LHCN-M2 (cell line): ENCODE results near the gene UBE2F. TPM values are rescaled to one million over a fixed set of nuclear protein-coding genes. Genes with fewer than 3 reads are reported as not detected.
A peak's percentile ranks its signal among the peaks of the same experiment; 100 is the strongest.
"Not testable (repeated sequence)": the region's sequence is repeated elsewhere in the genome, so short reads cannot be mapped to it uniquely, and the experiment has no call there.

Experiments used
- DNase-seq: peaks from one replicate; pipeline ENCODE4 v3.0.0-alpha.2; 2012; ENCODE audit warnings: low read depth
- total RNA-seq: library from RNA; depleted of rRNA; stranded (reverse); fragments of >200 nt; gene quantifications from 2 replicates; pipeline ENCODE4 v1.2.3, GENCODE V29; 2014

Gene UBE2F
- total RNA-seq, 1 experiment from 2014 or later, result 62.2 TPM

GRCh38 chr2:237979331-237979730 lies 12.5 kb downstream of the UBE2F start:
- DNase-seq, result no peak

DNA sequence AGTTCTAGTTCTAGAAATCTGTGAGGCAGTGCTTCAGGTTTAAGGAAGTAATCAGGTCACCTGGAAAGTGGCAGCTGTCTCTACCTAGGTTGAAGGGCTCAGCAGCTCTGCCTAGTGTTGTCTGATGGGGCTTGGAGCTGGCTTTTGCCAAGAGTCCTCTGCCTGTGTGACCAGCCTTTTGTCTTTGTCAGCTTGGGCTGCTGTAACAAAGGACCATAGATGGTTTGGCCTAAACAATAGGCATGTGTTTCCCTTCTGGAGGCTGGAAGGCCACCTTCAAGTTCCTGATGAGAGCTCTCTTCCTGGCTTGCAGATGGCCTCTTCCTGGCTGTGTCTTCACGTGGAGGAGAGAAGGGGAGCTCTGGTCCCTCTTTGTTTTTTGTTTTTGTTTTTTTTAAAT lies 13.3 kb downstream of the UBE2F start:
- no peak for DNase-seq

GRCh38 chr2:237980751-237981150 lies 13.9 kb downstream of the UBE2F start:
- no peak for DNase-seq

DNA sequence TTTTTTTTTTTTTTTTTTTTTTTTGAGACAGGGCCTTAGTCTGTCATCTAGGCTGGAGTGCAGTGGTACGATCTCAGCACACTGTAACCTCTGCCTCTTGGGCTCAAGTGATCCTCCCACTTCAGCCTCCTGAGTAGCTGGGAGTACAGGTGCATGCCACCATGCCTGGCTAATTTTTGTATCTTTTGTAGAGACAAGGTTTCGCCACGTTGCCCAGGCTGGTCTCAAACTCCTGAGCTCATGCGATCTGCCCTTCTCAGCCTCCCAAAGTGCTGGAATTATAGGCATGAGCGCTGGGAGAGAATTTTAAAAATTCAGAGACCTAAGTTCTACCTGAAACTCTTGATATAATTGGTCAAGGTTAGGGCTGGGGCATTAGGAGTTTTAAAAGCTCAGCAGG lies 14.8 kb downstream of the UBE2F start:
- DNase-seq, result not testable (repeated sequence)

DNA sequence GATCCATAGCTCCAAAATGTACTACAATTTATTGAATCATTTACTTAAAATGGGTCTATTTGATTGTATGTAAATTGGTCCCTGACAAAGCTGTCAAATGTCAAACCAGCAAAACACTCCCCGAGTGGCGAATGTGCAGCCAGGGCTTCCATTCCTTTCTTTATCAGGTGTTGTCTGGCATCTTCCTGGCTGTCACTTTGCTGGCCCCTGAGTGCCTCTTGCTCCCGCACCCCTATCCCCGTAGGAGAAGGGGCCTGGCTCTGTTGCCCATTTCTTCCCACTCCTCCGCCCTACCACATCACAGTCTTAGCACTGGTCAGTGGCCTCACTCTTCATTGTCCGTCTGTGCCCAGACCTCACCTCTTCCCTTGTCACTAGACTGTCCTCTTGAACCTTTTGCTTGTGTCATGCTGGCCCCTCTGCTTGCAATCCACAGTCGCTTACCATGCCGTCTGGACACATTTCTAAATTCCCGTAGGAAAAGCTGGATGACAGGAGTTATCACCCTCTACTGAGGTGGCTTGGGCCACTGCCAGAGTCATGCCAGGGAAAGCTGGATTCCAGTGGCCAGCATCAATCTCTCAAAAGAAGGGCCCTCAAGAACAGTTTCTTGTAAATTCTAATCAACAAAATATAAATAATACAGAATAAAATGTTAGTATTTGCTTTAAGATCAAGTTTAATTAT lies 15.4 kb downstream of the UBE2F start:
- DNase-seq, result no peak

GRCh38 chr2:237983922-237984321 lies 17.1 kb downstream of the UBE2F start:
- DNase-seq, result no peak

DNA sequence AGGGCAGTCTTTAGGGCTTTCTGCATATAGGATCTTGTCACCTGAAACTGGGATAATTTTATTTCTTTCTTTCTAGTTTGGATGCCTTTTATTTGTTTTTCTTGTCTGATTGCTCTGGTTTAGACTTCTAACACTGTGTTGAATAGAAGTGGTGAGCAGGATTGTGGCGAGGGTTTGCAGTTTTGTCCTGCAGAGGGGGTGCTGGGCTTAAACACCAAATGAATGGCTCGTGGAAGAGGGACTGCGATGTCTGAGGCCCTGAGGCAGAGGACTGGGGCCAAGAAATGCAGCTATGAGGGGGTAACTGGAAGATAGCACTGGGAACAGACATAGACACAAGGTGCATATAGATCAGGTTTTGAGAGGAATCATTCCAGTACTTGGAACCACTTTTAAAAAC lies 20.5 kb downstream of the UBE2F start:
- no peak for DNase-seq

GRCh38 chr2:237993701-237994100 lies 26.9 kb downstream of the UBE2F start:
- no peak for DNase-seq

DNA sequence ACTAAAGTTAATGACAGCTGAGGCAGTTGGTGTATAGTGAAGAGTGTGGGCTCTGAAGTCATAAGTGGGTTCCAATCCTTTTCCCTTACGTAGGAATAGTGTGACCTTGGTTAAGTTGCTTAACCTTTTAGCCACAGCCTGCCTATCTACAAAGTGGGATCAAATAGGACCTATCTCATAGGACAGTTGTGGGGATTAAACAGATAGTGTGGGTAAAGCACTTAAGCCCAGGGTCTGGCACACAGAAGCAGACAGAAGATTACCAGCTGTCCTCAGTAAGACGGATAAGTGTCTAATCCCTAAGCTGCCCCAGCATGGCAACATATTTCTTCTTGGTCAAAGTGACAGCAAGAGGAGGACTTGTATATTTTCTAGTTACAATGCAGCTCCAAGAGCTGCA lies 28.2 kb downstream of the UBE2F start:
- DNase-seq, result peak; percentile 17

- DNase-seq, result peak; percentile 25
Measured at GRCh38 chr2:237996021-237996593, 29.3 kb downstream of the UBE2F start.

DNA sequence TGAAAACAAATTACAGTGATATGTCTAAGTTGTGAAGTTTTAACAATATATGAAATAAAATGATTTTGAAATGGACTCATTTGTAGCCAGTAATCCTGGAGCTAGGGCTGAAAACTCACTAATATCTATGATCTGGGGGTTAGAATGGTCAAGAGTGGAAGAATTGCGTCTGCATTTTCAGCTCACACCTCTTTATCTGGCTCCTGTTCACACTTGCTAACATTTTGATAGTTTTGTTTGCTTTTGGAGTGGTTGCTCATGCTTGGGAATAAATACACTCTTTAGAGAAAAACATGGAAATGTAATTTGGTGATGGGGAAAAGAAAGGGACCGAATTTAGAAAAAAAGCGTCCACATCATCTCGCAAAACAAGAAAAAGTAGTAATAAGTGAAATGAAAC lies 30.7 kb downstream of the UBE2F start:
- DNase-seq, result no peak

DNA sequence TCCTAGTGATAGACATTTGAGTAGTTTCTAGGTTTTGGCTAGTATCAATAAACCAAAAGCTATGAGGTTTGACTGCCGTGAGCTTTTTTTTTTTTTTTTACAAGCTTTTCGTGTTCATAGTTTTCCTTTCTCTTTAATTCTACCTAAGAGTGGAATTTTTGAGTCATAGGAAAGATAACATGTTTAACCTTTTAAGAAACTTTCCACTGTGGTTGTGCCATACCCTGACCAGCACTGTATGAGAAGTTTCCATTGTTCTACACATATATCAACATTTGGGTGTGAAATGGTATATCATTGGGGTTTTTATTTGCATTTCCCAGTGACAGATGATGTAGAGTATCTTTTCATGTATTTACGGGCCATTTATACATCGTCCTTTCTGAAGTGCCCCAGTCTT lies 31.7 kb downstream of the UBE2F start:
- DNase-seq, result peak; percentile 4

DNA sequence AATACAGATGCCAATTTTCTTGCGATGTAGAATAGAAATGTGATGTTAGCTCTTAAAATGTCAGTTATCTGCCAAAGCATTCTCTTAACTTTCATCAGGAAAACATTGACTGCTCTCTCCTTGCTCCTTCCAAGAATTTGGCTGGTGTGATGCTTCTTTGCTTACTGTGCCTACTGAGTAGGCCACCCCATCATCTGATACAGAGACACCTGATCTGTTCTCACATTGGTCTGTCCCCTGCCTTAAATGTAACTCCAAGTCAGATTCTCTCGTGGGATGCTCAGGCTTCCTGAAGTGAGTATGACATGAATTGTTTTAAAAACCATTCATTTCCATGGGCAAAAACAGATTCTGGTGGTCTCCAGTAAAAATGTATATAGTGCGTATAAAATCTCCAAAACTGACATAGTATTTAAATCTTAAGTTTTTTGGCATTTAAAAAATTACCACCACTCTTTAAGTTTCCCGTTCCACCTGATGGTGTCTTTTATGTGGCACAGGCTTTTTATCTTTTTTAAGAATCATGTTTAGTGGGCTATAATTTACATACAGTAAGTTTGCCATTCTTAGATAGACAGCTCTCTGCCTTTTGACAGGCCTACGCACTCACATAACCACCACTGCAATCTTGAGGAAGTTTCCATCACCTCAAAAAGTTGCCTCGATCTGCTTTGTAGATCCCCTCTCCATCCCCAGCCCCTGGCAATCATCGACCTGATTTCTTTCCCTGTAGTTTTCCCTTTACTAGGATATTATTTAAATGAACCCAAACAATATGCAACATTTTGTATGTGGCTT lies 36.6 kb downstream of the UBE2F start:
- DNase-seq, result no peak

DNA sequence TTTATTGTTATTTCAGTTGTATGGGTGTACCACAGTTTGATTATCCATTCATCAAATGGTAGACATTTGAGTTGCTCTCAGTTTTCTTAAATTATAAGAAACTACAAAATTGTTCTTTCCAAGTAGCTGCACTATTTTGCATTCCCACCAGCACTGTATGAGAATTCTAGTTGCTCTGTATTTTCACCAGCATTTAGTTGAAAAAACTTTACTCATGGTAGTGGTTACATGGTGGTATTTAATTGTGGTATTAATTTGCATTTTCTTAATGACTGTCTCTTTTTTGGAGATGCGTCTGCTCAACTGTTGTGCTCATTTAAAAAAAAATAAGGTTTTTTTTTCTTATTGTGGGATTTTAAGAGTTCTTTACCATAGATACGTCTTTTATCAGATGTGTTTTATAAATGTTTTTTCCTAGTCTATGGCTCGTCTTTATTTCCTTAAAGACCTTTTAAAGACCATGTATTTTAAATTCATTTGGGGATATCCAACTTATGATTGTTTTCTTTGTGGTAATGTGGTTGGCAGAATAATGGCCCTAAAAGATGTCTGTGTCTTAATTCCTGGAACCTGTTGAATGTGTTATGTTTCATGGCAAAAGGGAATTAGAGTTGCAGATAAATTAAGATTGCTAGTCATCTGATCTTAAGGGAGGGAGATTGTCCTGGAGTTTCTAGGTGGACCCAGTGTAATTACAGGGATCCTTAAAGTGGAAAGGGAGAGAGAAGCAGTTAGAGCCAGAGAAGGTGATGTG lies 37.4 kb downstream of the UBE2F start:
- no peak for DNase-seq

DNA sequence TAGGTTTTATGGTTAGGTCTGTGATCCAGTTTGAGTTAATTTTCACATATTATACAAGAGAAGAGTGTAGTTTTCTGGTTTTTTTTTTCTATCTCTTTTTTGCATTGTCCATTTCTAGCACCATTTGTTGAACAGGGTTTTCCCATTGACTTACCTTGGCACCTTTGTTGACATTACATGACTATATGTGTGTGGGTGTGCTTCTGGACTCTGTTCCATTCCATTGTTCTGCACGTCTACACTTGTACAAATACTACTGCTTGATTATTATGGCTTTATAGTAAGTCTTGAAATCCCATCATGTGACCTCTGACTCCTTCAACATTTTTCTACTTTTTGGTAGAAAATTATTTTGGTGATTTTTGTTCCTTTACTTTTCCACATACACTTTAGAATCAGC lies 38.7 kb downstream of the UBE2F start:
- DNase-seq, result no peak

- no peak for DNase-seq
Measured at GRCh38 chr2:238006510-238006909, 39.7 kb downstream of the UBE2F start.

DNA sequence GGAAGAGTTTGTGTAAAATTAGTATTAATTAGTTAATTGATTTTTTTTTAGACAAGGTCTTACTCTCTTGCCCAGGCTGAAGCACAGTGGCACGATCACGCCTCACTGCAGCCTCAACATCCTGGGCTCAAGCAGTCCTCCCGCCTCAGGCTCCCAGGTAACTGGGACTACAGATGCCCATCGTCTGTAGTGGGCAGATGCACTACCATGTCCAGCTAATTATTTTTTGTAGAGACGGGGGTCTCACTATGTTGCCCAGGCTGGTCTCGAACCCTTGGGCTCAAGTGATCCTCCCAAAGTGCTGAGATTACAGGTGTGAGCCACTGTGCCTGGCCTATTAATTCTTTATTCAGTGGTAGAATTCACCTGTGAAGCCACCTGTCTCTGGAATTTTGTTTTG lies 41.1 kb downstream of the UBE2F start:
- DNase-seq, result no peak

- DNase-seq, result no peak
Measured at GRCh38 chr2:238009563-238009962, 42.7 kb downstream of the UBE2F start.

DNA sequence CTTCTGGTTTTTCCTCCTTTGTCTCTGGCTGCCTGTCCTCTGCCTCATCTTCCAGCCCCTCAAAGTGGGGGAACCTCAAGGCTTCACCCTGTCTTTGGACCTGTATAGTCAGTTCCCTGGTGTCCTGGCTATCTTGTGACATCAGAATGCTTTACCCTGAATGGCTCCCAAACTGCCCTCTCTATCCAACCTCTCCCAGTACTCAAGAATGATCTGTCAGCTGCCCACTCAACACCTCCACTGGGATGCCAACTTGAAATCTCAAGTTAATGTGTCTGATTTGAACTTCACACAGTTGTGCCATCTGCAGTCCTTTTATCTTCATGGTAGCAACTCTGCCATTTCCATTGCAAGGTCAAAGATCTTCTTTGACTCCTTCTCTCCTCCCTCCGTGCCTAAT lies 43.8 kb downstream of the UBE2F start:
- DNase-seq, result no peak

- no peak for DNase-seq
Measured at GRCh38 chr2:238013806-238014205, 47.0 kb downstream of the UBE2F start.

- no peak for DNase-seq
Measured at GRCh38 chr2:238015705-238016104, 48.9 kb downstream of the UBE2F start.

DNA sequence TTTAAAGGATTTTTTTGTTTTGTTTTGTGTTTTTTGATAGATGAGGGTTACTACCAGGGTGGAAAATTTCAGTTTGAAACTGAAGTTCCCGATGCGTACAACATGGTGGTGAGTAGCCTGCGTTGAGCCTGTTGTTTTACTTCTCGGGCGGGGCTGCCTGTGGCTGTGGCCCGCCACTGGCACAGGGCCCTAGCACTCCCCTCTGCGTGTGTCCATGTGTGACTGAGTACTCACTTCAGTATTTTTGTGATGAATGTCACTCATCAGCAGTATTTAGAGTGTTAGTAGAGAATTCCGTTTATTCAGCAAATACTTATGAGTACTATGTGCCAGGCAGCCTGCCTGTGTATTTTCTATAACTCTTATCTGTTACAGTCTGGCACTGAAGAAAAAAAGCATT lies 49.7 kb downstream of the UBE2F start:
- no peak for DNase-seq
